ENCODE data around the gene CEP250.

- TF ChIP-seq EZH2 (IDR thresholded peaks at IDR 0.05; ENCODE audit: low read length) = no peak
- TF ChIP-seq, protein P1, sequence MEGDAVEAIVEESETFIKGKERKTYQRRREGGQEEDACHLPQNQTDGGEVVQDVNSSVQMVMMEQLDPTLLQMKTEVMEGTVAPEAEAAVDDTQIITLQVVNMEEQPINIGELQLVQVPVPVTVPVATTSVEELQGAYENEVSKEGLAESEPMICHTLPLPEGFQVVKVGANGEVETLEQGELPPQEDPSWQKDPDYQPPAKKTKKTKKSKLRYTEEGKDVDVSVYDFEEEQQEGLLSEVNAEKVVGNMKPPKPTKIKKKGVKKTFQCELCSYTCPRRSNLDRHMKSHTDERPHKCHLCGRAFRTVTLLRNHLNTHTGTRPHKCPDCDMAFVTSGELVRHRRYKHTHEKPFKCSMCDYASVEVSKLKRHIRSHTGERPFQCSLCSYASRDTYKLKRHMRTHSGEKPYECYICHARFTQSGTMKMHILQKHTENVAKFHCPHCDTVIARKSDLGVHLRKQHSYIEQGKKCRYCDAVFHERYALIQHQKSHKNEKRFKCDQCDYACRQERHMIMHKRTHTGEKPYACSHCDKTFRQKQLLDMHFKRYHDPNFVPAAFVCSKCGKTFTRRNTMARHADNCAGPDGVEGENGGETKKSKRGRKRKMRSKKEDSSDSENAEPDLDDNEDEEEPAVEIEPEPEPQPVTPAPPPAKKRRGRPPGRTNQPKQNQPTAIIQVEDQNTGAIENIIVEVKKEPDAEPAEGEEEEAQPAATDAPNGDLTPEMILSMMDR (optimal IDR thresholded peaks at IDR 0.05 in 1 of 3, IDR thresholded peaks at IDR 0.05 in 1 of 3, conservative IDR thresholded peaks at IDR 0.05 in 1 of 3; ENCODE audit: extremely low read depth in 1 of 3, insufficient read depth in 2 of 3, low read length in 3 of 3) = no peak
Observed at GRCh38 chr20:35489717-35490116, 34.3 kb downstream of the CEP250 start.
